H1 (cell line): ENCODE measurements around the gene AOPEP. TPM values are rescaled to one million over a fixed set of nuclear protein-coding genes. Genes with fewer than 3 reads are reported as not detected.

Source experiments
- CTCF ChIA-PET: fragments of 300-600 bp; sonication (Branson Sonifier 250); formaldehyde crosslinking; loops from one replicate; lab custom pipeline; 2021; ENCODE audit not compliant: partially characterized antibody; lab: Charles Lee
- POLR2A ChIA-PET: fragments of 300-600 bp; sonication (Branson Sonifier 250); formaldehyde crosslinking; loops from one replicate; lab custom pipeline; 2021; ENCODE audit warnings: inconsistent platforms; ENCODE audit not compliant: partially characterized antibody; lab: Charles Lee
- DNase-seq, 2 experiments: peaks; one replicate each; pipeline versions ENCODE4 v3.0.0 to v3.0.0-alpha.2; 2010 to 2022; ENCODE audit warnings: low spot score in 2 of 2, low read depth in 1 of 2, mixed read lengths in 1 of 2
- FAIRE-seq: peaks from 2 replicates; lab custom pipeline; 2011; peaks lifted over from hg19 to GRCh38; lab: Jason Lieb, UNC
- H2AFZ ChIP-seq: 2 replicates; pipeline ENCODE4 v1.8.1; 2012; ENCODE audit warnings: low read length, inconsistent platforms
- H2AK5ac ChIP-seq: 2 replicates; pipeline ENCODE4 v1.6.1; 2013; ENCODE audit warnings: low read depth, low read length
- H2BK120ac ChIP-seq: replicated peaks from 2 replicates; pipeline ENCODE3; 2013; ENCODE audit warnings: low read depth, low read length, inconsistent platforms
- H2BK12ac ChIP-seq: 2 replicates; pipeline ENCODE4 v1.6.1; 2013; ENCODE audit warnings: low read depth, low read length
- H2BK15ac ChIP-seq: 2 replicates; pipeline ENCODE4 v1.6.1; 2013; ENCODE audit warnings: low read length
- H2BK20ac ChIP-seq: 2 replicates; pipeline ENCODE4 v1.6.1; 2013; ENCODE audit warnings: low read length
- H2BK5ac ChIP-seq: 2 replicates; pipeline ENCODE4 v1.6.1; 2013; ENCODE audit warnings: low read depth, low read length
- H3K14ac ChIP-seq: 2 replicates; pipeline ENCODE4 v1.6.1; 2013; ENCODE audit warnings: inconsistent platforms; ENCODE audit not compliant: insufficient read length
- H3K18ac ChIP-seq: 2 replicates; pipeline ENCODE4 v1.6.1; 2013; ENCODE audit warnings: low read length; ENCODE audit errors: extremely low read depth
- H3K23ac ChIP-seq: 2 replicates; pipeline ENCODE4 v1.6.1; 2013; ENCODE audit warnings: inconsistent platforms; ENCODE audit not compliant: insufficient read length
- H3K23me2 ChIP-seq: 2 replicates; pipeline ENCODE4 v1.6.1; 2013; ENCODE audit warnings: low read depth, low read length
- H3K27ac ChIP-seq: 2 replicates; pipeline ENCODE4 v1.6.1; 2011; ENCODE audit warnings: low read depth, low read length, inconsistent platforms
- H3K27me3 ChIP-seq, 4 experiments: replicated peaks in 1 of 4; 1 replicate in 1 of 4; 2 replicates in 3 of 4; pipeline versions ENCODE4 v1.6.1 to v1.8.1; 2011 to 2013; ENCODE audit warnings: low read length in 3 of 4, mild to moderate bottlenecking in 3 of 4, inconsistent platforms in 2 of 4, mixed read lengths in 2 of 4, moderate library complexity in 1 of 4; ENCODE audit not compliant: control insufficient read depth in 3 of 4, insufficient read depth in 3 of 4; ENCODE audit errors: extremely low read depth in 1 of 4
- H3K36me3 ChIP-seq, 4 experiments: 2 replicates each; pipeline versions ENCODE4 v1.6.1 to v1.8.1; 2011 to 2013; ENCODE audit warnings: mild to moderate bottlenecking in 4 of 4, low read length in 3 of 4, moderate library complexity in 2 of 4, control low read depth in 1 of 4, inconsistent platforms in 1 of 4; ENCODE audit not compliant: insufficient read depth in 4 of 4, control insufficient read depth in 2 of 4
- H3K4ac ChIP-seq: replicated peaks from 2 replicates; pipeline ENCODE3; 2013; ENCODE audit warnings: low read length, low read depth, mixed read lengths, inconsistent platforms; ENCODE audit not compliant: insufficient read length
- H3K4me1 ChIP-seq, 4 experiments: replicated peaks in 1 of 4; 1 replicate in 1 of 4; 2 replicates in 3 of 4; pipeline versions ENCODE4 v1.6.1 to v1.8.1; 2011 to 2013; ENCODE audit warnings: low read length in 3 of 4, inconsistent platforms in 2 of 4, mixed read lengths in 1 of 4; ENCODE audit not compliant: insufficient read depth in 4 of 4, control insufficient read depth in 3 of 4
- H3K4me2 ChIP-seq, 2 experiments: 2 replicates each; pipeline versions ENCODE4 v1.6.1 to v1.8.1; 2011 to 2013; ENCODE audit warnings: low read depth in 2 of 2, low read length in 2 of 2, control low read depth in 1 of 2, inconsistent platforms in 1 of 2, mild to moderate bottlenecking in 1 of 2; ENCODE audit not compliant: insufficient read depth in 1 of 2
- H3K4me3 ChIP-seq, 4 experiments: fragments of 200-600, 300-600 bp in 1 of 4; sonication (generic), shearing (Covaris generic), sonication (Bioruptor Twin) in 1 of 4; 2 replicates each; pipeline versions ENCODE4 v1.5.1 to v1.8.1; 2011 to 2016; ENCODE audit warnings: low read length in 4 of 4, low read depth in 3 of 4, control low read depth in 2 of 4, inconsistent platforms in 2 of 4, mild to moderate bottlenecking in 2 of 4, mixed read lengths in 1 of 4, moderate library complexity in 1 of 4; ENCODE audit not compliant: insufficient read depth in 2 of 4; ENCODE audit errors: extremely low read depth in 1 of 4
- H3K56ac ChIP-seq: replicated peaks from 2 replicates; pipeline ENCODE3; 2013; ENCODE audit warnings: low read depth, mild to moderate bottlenecking, mixed read lengths, low read length, inconsistent platforms; ENCODE audit not compliant: insufficient read length
- H3K79me1 ChIP-seq: 2 replicates; pipeline ENCODE4 v1.6.1; 2013; ENCODE audit warnings: low read depth, low read length, control low read depth
- H3K79me2 ChIP-seq, 2 experiments: 2 replicates each; pipeline versions ENCODE4 v1.6.1 to v1.8.1; 2012 to 2013; ENCODE audit warnings: low read length in 2 of 2, mild to moderate bottlenecking in 2 of 2, inconsistent platforms in 1 of 2; ENCODE audit not compliant: insufficient read depth in 2 of 2, control insufficient read depth in 1 of 2
- H3K9ac ChIP-seq, 4 experiments: replicated peaks in 1 of 4; 1 replicate in 1 of 4; 2 replicates in 3 of 4; pipeline versions ENCODE4 v1.6.1 to v1.8.1; 2011 to 2013; ENCODE audit warnings: low read depth in 3 of 4, low read length in 3 of 4, control low read depth in 2 of 4, mild to moderate bottlenecking in 2 of 4, moderate library complexity in 2 of 4, inconsistent platforms in 1 of 4; ENCODE audit errors: extremely low read depth in 1 of 4
- H3K9me3 ChIP-seq, 2 experiments: 2 replicates each; pipeline versions ENCODE4 v1.6.1 to v1.8.1; 2012 to 2013; ENCODE audit warnings: mild to moderate bottlenecking in 2 of 2, moderate library complexity in 2 of 2, control low read depth in 1 of 2, inconsistent platforms in 1 of 2, low read depth in 1 of 2, low read length in 1 of 2, mixed read lengths in 1 of 2; ENCODE audit not compliant: insufficient read depth in 2 of 2
- H4K20me1 ChIP-seq, 2 experiments: replicated peaks in 1 of 2; 2 replicates each; pipeline versions ENCODE3 to v1.8.1; 2011 to 2013; ENCODE audit warnings: inconsistent platforms in 2 of 2, low read length in 2 of 2, mild to moderate bottlenecking in 1 of 2; ENCODE audit not compliant: insufficient read depth in 2 of 2, control insufficient read depth in 1 of 2
- H4K5ac ChIP-seq: 2 replicates; pipeline ENCODE4 v1.6.1; 2013; ENCODE audit warnings: low read length, low read depth, mixed read lengths, inconsistent platforms; ENCODE audit not compliant: insufficient read length
- H4K8ac ChIP-seq: 2 replicates; pipeline ENCODE4 v1.8.0; 2013; ENCODE audit warnings: mild to moderate bottlenecking, moderate library complexity, low read length, inconsistent platforms; ENCODE audit not compliant: insufficient read depth; ENCODE audit errors: extremely low read depth
- H4K91ac ChIP-seq: replicated peaks from 2 replicates; pipeline ENCODE3; 2013; ENCODE audit warnings: low read length, mixed read lengths, inconsistent platforms; ENCODE audit not compliant: insufficient read length
- RAD21 ChIP-seq, 2 experiments: IDR thresholded peaks in 1 of 2; conservative IDR thresholded peaks in 1 of 2; 2 replicates each; pipeline ENCODE4 v1.6.1; 2011; ENCODE audit warnings: low read depth in 2 of 2, low read length in 2 of 2, improper control_type of control experiment in 1 of 2, inconsistent platforms in 1 of 2, mild to moderate bottlenecking in 1 of 2, moderate library complexity in 1 of 2
- WGBS, 2 experiments: shearing (Covaris generic) in 1 of 2; methylation state at CpG; one replicate each; pipeline versions ENCODE4 v1.1.6 to v1.1.7; 2013 to 2015; ENCODE audit warnings: low lambda C conversion rate in 2 of 2, mixed read lengths in 2 of 2, inconsistent platforms in 1 of 2, low coverage in 1 of 2, missing lambda C conversion rate in 1 of 2; ENCODE audit not compliant: insufficient replicate concordance in 2 of 2, insufficient coverage in 1 of 2, insufficient read length in 1 of 2; ENCODE audit errors: extremely low coverage in 1 of 2, missing lambda C conversion rate in 1 of 2; 5-methylcytosine and 5-hydroxymethylcytosine counted together
- polyA plus RNA-seq, 7 experiments: library from polyadenylated mRNA; depleted of rRNA in 3 of 7; stranded (reverse) in 5 of 7; unstranded in 2 of 7; fragments of >200 nt in 5 of 7; fragments of 200-250 nt in 2 of 7; gene quantifications; 1 replicate in 5 of 7; 2 replicates in 1 of 7; 4 replicates in 1 of 7; pipeline versions ENCODE4 v1.2.1 to v1.2.3, GENCODE V29; 2011 to 2013; ENCODE audit warnings: missing spikeins in 2 of 7, mixed read lengths in 2 of 7
- total RNA-seq: library from RNA; stranded (reverse); fragmentation: NEBNext Ultra II Directional; extraction: Animal tissue kit (Norgen Biotek cat#: 25700); gene quantifications from 2 replicates; pipeline ENCODE4 v1.2.1, GENCODE V29; 2021
- TF ChIP-seq, protein P1 (sequence below): IDR thresholded peaks from 2 replicates; pipeline ENCODE4 v1.6.1; 2011; ENCODE audit warnings: low read length, improper control_type of control experiment

AOPEP gene
- total and polyA plus RNA-seq, 2 of the 8 experiments (the other 6 are each of a cell fraction or from before 2014, with no cell fraction given) = 6.1 to 14.3 TPM

DNA sequence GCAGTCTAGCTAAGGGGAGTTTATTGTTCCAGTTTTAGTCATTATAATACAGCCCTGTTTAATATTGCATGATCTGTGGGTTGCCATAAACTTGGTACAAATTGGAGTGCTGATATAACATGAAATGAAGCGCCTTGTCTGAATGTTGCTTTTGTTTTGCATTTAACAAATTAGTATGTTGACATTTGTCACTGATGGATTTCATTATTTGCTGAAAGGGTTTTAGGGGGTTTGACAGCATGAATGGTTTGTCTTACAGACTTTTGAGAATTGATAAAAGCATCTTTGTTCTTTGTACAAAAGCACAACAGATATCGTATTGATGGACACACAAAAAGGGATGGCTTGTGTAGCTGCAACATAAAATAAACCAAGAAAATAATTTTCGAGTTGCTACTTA, 178.3 kb downstream of the AOPEP start:
- Histone ChIP-seq H3K18ac (no peak overlapping the region), H3K4me1 (peaks cover 0 to 8% (median 5%) of the 10 kb centered on the region in 4 experiments), H2BK15ac (no peak overlapping the region), H3K36me3 (no peaks in the 10 kb centered on the region), H2BK5ac (no peak overlapping the region), H3K4me3 (no peak overlapping the region), H3K79me2 (no peaks in the 10 kb centered on the region), H4K8ac (no peak overlapping the region), H2BK12ac (no peak overlapping the region), H3K27ac (no peak overlapping the region), H2AK5ac (no peak overlapping the region), H3K79me1 (no peaks in the 10 kb centered on the region; the same call in 1 of the 2 replicates), H3K27me3 (no peaks in the 10 kb centered on the region), H3K14ac (no peak overlapping the region), H3K9me3 (no peaks in the 10 kb centered on the region), H4K5ac (no peak overlapping the region), H4K20me1 (no peaks in the 10 kb centered on the region), H2BK20ac (no peak overlapping the region), H4K91ac (no peak overlapping the region), H3K4me2 (no peak overlapping the region), H3K4ac (no peak overlapping the region), H3K23ac (no peak overlapping the region), H3K56ac (no peak overlapping the region), H2AFZ (no peak overlapping the region), H2BK120ac (no peak overlapping the region), H3K23me2 (no peaks in the 10 kb centered on the region), H3K9ac (no peak overlapping the region)
- WGBS, 2 experiments = 91% methylated on average over 3 of the region's 3 CpGs; no CpG with 5 or more reads in 1 of the 2 experiments
- DNase-seq (no peak), FAIRE-seq (no peak)
- ChIA-PET POLR2A (no interaction called here), CTCF (interaction anchor here (0.6 kb wide), 1 partner anchor 103 kb away, joined by 3 read pairs; no protein-coding TSS in a partner anchor)
- no peak for TF ChIP-seq RAD21 (IDR thresholded peaks at IDR 0.05 in 1 of 2, conservative IDR thresholded peaks at IDR 0.05 in 1 of 2; ENCODE audit: low read depth in 2 of 2, low read length in 2 of 2)
- TF ChIP-seq, protein P1, sequence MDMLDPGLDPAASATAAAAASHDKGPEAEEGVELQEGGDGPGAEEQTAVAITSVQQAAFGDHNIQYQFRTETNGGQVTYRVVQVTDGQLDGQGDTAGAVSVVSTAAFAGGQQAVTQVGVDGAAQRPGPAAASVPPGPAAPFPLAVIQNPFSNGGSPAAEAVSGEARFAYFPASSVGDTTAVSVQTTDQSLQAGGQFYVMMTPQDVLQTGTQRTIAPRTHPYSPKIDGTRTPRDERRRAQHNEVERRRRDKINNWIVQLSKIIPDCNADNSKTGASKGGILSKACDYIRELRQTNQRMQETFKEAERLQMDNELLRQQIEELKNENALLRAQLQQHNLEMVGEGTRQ = no peak
